GM12874 (cell line): ENCODE measurements around the gene NUP62.

ENCODE experiments used
- TF ChIP-seq, protein P1 (sequence below): IDR thresholded peaks from 2 replicates; pipeline ENCODE4 v1.5.1; 2011; ENCODE audit warnings: low read depth, mild to moderate bottlenecking, control low read depth, low read length, moderate library complexity; ENCODE audit not compliant: insufficient read depth

Gene NUP62

DNA sequence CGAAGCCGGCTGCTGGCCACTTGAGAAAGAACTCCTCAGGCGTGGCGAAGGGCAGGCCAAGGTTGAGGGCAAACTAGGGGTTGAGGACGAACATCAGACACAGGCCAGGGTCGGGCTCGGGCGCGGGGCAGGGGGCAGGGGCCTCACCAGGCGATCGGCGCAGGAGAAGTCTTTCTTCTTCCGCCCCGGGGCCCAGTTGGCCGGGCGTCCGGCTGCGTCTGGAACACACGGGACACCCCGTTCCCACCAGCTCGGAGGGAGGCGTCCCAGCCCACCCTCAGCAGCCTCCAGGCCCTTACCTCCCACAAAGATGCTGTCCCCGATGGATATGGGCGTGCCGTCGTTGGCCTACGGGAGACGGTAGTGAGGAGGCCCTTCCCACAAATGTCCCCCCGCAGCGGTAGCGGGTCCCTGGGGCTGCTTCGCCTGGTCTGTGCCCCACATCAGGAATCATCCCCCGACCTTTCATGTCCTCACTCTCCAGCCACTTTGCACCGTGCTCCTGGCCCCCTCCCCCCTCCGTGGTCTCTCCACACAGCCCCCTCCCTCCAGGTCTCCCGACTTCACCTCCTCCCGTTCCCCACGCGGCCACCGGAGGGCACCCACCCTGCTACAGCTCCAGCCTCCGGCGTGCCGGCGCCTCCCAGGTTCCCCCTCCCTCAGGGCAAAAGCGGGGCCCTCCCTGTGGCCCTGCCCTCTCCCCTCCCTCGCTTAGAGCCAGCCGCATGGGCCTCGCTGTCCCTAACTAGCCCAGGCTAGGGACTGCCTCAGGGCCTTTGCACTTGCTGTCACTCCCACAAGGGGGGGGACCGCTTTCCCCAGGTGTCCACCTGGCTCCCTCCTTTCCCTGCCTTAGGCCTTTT lies 66.7 kb downstream of the NUP62 start:
- TF ChIP-seq, protein P1, sequence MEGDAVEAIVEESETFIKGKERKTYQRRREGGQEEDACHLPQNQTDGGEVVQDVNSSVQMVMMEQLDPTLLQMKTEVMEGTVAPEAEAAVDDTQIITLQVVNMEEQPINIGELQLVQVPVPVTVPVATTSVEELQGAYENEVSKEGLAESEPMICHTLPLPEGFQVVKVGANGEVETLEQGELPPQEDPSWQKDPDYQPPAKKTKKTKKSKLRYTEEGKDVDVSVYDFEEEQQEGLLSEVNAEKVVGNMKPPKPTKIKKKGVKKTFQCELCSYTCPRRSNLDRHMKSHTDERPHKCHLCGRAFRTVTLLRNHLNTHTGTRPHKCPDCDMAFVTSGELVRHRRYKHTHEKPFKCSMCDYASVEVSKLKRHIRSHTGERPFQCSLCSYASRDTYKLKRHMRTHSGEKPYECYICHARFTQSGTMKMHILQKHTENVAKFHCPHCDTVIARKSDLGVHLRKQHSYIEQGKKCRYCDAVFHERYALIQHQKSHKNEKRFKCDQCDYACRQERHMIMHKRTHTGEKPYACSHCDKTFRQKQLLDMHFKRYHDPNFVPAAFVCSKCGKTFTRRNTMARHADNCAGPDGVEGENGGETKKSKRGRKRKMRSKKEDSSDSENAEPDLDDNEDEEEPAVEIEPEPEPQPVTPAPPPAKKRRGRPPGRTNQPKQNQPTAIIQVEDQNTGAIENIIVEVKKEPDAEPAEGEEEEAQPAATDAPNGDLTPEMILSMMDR = peak; percentile 35; the same call in 1 of the 2 replicates

DNA sequence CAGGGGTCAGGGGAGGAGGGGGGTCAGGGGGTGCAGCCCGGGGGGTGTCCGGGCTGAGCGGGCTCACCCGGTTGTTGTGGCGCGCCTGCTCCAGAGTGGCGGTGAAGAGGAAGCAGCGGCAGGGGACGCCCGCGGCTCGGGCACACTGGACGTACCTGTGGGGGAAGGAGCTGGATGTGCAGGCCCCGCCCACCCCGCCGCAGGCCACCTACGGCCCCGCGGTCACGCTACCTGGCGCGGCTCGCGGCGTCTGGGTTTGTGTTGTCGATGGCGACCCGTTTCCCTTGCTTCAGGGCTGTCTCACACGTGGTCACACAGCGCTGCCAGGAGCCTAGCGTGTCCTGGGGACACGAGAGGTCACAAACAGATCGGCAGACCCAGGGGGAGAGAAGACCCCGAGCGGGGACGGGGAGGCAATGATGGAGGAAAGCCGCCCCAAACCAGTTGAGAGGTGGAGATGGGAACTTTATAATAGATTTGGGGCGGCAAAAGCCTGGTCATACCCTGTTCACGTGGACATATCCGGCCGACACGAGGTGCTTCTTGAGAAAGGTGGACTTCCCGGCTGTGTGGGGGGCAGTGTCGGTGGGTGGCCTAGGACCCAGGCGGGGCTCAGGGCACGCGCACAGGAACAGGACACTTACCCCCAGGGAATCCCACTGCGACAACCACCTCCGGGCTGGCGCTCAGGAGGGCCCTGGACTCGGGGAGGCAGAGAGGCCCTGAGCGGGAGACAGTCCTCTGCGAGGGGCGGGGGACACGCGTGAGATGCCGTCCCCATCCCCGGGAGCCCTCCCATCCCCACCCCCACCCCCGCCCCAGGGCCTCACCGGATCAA lies 67.5 kb downstream of the NUP62 start:
- TF ChIP-seq, protein P1 = no peak

DNA sequence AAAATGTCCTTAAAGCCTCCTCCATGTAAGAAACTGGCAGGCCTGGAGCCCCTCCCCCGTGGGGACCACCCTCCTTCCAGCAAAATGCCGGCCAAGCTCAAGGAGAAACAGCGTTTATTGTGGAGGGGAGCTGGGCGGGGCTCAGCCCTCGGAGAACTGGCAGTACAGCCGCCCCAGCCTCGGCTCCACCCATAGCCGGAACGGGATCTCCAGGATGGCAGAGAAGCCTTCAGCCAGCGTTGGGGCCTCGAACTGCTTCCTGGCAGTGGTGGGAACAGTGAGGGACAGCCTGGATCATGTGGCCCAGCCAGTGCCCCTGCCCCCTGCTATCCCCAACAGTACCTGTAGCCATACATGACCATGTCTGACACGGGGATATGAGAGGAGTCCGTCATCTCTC lies 68.2 kb downstream of the NUP62 start:
- TF ChIP-seq, protein P1 = no peak

DNA sequence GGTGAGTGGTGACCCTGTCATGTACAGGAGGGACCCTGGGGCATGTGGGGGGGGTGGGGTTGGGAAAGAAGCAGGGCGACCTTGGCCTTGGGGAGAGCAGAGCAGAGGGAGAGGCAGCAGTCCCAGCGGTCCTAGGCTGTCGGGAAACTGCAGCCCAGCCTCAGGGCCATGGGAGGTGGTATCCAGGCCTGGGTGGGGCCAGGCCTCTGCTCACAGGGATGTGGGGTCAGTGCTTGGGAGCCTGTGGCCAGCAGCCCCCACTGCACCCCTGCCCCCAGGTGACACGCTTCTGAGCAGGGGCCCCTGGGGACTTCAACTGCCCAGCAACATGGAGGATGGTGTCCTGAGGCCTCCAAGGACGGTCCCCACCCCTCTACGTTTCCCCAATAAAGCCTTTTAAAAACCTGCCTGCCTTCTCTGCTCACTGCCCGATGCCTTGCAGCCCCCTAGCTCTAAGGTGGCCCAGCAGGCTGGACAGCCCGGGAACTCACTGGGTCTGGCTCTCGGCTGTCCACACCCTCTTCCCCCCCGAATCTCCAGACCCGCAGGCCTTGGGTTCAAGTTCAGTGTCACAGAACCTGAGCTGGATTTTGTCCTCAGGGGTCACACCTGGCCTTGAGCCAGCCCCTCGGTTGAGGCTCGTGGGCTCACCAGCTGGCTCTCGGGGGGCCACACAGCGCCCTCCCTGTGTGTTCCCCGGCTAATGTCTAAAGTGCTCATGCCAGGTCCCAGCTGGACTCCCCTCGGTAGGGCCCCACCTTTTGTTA lies 68.8 kb downstream of the NUP62 start:
- TF ChIP-seq, protein P1 = no peak

DNA sequence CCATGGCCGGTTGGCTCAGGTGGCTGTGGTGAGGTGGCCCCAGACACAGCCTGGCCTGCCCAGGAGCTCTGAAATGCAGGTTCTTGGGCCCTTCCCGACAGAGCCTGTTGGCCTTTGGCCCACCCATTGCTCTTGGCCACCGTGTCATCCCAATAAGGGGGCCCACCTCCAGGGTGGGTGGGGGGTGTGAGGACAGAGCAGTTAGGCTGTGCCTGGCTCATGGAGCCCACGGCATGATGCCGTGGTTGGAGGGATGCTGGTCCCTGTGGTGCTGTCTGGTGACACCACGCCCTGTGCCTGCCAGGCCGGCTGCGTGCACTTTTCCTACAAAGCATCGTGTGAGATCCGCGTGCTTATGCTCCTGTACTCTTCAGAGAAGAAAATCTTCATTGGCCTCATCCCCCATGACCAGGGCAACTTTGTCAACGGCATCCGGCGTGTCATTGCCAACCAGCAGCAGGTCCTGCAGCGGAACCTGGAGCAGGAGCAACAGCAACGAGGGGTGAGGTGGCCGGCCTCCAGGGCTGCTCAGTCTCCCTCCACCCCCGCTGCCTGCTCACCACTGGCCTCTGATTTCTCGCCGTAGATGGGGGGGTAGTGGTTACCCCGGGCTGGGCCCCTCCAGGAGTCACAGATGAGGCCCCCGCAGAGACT lies 69.5 kb downstream of the NUP62 start:
- TF ChIP-seq, protein P1 = no peak

DNA sequence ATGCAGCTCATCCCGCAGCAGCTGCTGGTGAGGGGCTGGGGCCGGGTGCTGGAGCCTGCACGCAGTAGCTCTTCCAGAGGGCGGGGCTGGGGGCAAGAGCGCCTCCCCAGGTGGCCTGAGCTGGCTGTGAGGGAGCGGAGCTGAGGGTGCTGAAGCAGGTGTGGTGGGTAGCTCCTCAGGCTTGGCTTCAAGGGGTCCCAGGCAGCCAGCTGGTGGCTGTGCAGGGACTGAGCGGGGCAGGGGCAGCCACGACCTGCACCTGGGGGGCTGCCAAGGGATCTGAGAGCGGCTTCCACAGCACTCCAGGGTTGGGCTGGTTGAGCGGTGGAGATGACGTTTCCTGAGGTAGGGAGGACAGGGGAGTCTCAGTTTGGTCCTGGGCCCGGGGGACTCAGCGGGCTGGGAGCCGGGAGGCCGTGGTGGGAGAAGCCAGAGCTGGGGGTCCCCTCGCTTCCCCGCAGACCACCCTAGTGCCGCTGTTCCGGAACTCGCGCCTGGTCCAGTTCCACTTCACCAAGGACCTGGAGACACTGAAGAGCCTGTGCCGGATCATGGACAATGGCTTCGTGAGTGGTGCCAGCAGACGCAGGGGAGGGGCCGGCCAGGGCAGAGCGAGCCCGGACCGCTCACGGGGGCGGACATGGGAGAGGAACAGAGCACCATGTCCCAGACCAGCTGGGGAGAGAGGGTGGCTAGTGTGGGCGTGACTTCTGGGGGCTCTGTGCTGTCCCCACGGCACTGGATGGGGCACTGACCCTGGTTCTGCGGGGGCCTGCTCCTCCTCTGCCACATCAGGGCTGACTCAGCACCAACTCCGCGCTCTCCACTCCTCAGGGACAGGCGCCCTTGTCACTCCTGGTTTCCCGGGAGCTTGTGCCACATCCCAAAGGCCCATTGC lies 71.0 kb downstream of the NUP62 start:
- TF ChIP-seq, protein P1 = no peak
